ENCODE results near the gene ZNF778. TPM values are rescaled to one million over a fixed set of nuclear protein-coding genes. Genes with fewer than 3 reads are reported as not detected.

The ZNF778 gene
- total and polyA plus RNA-seq, 2 of the 13 experiments (the other 11 are each of a cell fraction or from before 2014, with no cell fraction given) = 3.8 to 7.2 TPM

DNA sequence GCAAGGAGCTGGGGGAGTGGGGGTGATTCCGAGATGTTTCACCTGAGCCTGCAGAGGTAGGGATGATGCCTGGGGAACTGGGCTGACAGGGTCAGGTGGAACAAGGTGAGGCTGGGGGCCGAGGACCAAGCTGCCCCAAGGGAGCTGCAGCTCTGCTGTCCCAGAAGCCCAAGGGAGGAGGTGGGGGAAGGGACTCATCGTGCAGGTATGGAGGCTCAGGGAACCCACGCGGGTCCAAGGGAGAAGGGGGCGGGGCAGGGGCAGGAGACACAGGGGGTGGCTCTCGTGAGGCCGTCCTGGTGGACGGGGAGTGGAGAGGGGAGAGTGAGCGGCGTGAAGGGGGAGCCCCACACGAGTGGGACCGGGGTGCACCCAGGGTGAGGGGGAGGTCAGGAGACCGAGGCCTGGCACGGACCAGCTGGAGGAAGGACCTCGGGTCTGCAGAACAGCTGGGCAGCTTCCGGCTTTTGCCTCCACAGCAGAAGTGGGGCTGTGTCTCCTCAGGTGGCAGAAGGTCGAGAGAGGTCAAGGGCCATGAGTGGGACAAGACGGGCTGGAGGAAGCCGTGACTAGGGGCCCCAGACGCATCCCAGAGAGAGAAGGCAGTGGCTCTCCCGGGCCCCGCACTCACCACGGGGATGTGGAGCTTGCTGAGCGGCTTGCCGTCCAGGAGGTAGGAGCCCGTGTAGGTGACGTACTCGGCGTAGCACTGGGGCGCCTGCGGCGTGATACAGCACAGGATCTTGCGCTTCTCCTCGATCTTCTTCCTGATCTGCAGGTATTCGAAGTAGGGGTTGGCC, 61.1 kb downstream of the ZNF778 start:
- no peak overlapping the region for H3K4me3 ChIP-seq (replicated peaks in 1 of 3; ENCODE audit: insufficient read depth in 1 of 3, low read depth in 2 of 3, low read length in 3 of 3)
- H3K9me3 ChIP-seq (ENCODE audit: low read length) = no peaks in the 10 kb centered on the region
- ATAC-seq (no peak), FAIRE-seq (no peak), DNase-seq (ENCODE audit: low spot score) (no peak)
- intact Hi-C loops (cut with micrococcal nuclease; ENCODE audit: unreplicated experiment) = no loop called here
- no peaks in the 10 kb centered on the region for H3K4me1 ChIP-seq (ENCODE audit: insufficient read depth, low read length)
- no peak overlapping the region for H3K4me2 ChIP-seq (ENCODE audit: low read depth, low read length)
- no peaks in the 10 kb centered on the region for H3K27me3 ChIP-seq (ENCODE audit: control insufficient read depth in 1 of 2, insufficient read depth in 2 of 2, low read length in 2 of 2)
- no peaks in the 10 kb centered on the region for H3K79me2 ChIP-seq (ENCODE audit: insufficient read depth, low read length)
- BruUV-seq (replicated peaks) = no TSS peak
- H3K27ac ChIP-seq (ENCODE audit: extremely low read length, insufficient read depth, low read length) = no peak overlapping the region
- no peaks in the 10 kb centered on the region for H4K20me1 ChIP-seq (ENCODE audit: insufficient read depth, low read length)
- peaks cover 48 to 80% of the 10 kb centered on the region in 2 experiments for H3K36me3 ChIP-seq (replicated peaks in 1 of 2; ENCODE audit: control insufficient read depth in 1 of 2, insufficient read depth in 2 of 2, low read length in 2 of 2)
- in situ Hi-C loops (cut with HindIII; ENCODE audit: extremely low pct_ligation_motif_present, low pct_unique_long_range_greater_than_20kb) = no loop called here
- H2AFZ ChIP-seq (ENCODE audit: low read length) = no peak overlapping the region
- 96% methylated on average over 36 of the region's 36 CpGs for WGBS (ENCODE audit: low lambda C conversion rate)
- no peak for TF ChIP-seq ZNF557 (CRISPR knock-in tag; IDR thresholded peaks at IDR 0.05)
- TF ChIP-seq, protein P1, sequence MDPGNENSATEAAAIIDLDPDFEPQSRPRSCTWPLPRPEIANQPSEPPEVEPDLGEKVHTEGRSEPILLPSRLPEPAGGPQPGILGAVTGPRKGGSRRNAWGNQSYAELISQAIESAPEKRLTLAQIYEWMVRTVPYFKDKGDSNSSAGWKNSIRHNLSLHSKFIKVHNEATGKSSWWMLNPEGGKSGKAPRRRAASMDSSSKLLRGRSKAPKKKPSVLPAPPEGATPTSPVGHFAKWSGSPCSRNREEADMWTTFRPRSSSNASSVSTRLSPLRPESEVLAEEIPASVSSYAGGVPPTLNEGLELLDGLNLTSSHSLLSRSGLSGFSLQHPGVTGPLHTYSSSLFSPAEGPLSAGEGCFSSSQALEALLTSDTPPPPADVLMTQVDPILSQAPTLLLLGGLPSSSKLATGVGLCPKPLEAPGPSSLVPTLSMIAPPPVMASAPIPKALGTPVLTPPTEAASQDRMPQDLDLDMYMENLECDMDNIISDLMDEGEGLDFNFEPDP (CRISPR knock-in tag; conservative IDR thresholded peaks at IDR 0.05) = 0 out of 2 replicates have a peak, but pooled peaks have one; percentile 1
- TF ChIP-seq ZSCAN21 (CRISPR knock-in tag; IDR thresholded peaks at IDR 0.05; ENCODE audit: borderline replicate concordance) = peak; percentile 36; the same call in 1 of the 2 replicates
- TF ChIP-seq ZNF816 (CRISPR knock-in tag; IDR thresholded peaks at IDR 0.05; ENCODE audit: borderline replicate concordance) = no peak
- TF ChIP-seq, protein P2, sequence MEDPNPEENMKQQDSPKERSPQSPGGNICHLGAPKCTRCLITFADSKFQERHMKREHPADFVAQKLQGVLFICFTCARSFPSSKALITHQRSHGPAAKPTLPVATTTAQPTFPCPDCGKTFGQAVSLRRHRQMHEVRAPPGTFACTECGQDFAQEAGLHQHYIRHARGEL (CRISPR knock-in tag; IDR thresholded peaks at IDR 0.05) = no peak
- TF ChIP-seq HNRNPK (IDR thresholded peaks at IDR 0.05; ENCODE audit: low read depth, low read length, poor library complexity, severe bottlenecking) = no peak
- TF ChIP-seq PAX8 (CRISPR knock-in tag; IDR thresholded peaks at IDR 0.05; ENCODE audit: borderline replicate concordance) = no peak
- TF ChIP-seq, protein P3, sequence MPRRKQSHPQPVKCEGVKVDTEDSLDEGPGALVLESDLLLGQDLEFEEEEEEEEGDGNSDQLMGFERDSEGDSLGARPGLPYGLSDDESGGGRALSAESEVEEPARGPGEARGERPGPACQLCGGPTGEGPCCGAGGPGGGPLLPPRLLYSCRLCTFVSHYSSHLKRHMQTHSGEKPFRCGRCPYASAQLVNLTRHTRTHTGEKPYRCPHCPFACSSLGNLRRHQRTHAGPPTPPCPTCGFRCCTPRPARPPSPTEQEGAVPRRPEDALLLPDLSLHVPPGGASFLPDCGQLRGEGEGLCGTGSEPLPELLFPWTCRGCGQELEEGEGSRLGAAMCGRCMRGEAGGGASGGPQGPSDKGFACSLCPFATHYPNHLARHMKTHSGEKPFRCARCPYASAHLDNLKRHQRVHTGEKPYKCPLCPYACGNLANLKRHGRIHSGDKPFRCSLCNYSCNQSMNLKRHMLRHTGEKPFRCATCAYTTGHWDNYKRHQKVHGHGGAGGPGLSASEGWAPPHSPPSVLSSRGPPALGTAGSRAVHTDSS (CRISPR knock-in tag; conservative IDR thresholded peaks at IDR 0.05) = no peak
- POLR2A ChIA-PET = no interaction called here
- CTCF ChIA-PET (ENCODE audit: low intra/inter-chr PET ratio, low total read pairs) = no interaction called here
- H3K9ac ChIP-seq (ENCODE audit: insufficient read depth, low read depth, low read length) = no peak overlapping the region

All from HepG2 (cell line).